Measurements from ENCODE around the gene WNK2.

The WNK2 gene

DNA sequence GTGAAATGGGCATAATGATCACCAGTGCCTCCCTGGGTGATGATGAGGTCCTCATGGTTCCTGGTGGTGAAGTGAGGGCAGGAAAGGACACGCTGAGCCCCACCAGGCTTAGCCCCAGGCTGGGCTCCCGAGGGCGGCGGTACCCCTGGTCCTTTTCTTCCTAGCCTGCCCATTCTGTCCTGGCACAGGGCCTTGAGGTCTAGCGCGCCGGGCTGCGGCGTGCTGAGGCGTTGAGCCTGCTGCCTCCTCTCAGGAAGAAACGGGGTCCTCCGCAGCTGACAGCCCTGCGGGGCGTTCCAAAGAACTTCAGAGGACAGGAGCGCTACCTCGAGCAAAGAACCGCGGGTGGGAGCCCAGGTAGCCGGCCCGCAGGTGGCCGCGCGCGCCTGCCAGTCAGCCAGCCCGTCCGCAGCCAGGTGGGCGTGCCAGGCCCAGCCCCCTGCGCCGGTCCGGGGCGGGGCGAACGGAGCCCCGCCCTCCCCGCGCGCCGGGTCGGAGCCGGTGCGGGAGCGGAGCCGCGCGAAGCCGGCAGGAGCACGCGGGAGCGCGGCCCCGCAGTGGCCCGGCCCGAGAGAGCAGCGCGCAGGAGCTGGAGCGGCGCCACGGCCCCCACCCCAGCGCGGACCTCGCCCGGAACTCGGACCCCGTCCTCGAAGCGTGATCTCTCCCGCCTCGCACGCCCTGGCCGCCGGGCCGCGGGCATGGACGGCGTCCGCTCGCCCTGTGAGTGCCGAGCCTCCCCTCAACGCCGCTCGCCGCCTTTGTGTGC is at the start of gene WNK2:
WNK2 (plus strand) TSS at position 477 of the 769 bp plus-strand sequence. CDS start 791 bp downstream, outside the sequence.
- peak in 1 of 3 donors; percentile 33 for DNase-seq (ENCODE audit: low read depth in 3 of 3, low spot score in 1 of 3)

DNA sequence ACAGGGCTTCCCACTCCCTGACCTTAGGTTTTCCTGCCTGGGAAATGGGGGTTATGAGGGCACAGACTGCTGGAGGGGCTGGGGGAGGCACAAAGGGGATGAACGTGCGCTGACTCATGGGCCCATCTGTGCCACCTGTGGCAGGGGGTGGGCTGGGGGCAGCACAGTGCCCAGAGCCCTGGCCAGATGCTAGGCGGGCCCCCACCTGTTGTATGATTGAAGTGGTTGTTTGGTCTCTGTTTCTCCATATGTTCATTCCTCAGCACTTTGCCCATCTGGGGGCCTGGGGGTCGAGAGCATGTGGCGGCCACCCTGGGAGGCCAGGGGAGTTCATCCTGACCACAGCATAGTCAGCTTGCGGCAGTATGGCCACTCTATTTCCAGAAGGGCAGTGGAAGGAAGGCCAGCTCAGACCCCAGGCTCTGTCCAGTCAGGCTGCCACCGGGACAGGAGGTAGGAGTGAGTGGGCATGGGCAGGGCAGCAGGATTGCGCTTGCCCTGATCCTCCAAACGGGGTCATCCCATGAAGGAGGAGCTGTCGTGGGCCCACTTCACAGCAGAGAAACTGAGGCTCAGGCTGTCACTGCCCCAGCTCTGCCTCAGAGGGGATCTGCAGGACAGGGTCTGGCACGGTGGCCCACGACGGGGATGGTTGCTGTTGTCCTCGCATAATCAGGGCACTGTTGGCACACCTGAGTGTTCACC is 49.0 kb upstream of the WNK2 start:
- DNase-seq (ENCODE audit: low read depth in 3 of 3, low spot score in 1 of 3), result no peak

DNA sequence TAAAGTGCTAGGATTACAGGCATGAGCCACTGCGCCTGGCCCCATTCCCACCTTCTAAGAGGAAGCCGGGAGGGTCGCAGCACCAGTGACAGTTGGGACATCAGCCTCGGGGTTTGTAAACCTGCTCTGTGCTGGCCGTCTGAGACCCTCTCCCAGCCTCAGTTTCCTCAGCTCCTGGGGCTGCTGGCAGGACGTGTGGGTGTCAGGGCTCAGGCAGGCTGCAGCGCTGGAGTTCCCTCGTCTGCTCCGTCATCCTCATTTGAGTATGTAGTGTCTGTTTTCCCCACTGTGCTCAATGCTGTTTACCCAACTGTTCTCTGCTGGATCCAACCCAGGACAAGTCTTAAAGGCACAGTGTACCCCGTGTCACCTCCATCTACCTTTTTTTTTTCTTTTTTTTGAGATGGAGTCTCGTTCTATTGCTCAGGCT is 47.9 kb upstream of the WNK2 start:
- no peak for DNase-seq (ENCODE audit: low read depth in 3 of 3, low spot score in 1 of 3)

DNA sequence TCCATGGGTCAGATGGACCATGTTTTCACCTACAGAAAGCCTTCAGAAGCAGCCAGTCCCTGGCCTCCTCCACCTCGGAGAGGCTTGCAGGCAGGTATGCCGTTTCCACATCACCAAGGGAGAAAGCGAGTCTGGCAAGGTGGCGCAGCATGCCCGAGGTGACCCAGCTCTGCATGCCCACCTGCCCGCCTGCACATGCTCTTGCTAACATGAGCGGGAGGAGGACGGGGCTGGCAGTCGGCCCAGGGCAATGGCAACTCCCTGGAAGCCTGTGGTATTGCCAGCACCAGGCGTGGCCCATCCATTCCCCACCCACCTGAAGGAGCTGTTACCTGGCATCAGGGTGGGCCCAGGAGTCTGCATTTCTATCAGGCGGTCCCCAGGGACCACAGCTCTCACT is 46.6 kb upstream of the WNK2 start:
- DNase-seq (ENCODE audit: low read depth in 3 of 3, low spot score in 1 of 3), result no peak

DNA sequence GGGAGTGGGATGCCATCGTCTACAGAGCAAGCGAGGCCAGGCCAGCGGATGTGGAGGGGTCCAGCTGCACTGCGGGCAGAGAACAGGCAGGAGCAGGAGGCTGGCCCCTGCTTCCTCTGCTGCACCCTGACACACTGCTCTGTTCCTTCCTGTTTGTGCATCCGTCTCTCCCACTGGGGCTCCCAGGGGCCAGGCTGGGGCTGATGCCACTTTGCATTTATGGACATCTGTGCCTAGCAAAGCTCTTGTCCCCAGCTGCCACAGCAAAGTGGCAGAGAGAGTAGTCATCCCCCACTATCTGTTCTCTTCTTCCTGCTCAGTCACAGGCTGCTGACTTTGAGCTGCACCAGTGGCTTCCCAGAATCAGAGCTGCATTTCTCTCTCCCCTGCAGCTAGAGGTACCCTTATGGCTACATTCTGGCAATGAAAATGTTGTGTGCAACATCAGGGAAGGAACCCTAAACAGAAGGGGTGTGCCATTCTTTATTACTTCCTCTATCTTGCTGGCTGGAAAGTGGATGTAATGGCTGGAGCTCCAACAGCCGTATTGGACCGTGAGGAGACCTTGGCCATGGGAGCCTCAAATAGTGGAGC is 45.7 kb upstream of the WNK2 start:
- DNase-seq (ENCODE audit: low read depth in 3 of 3, low spot score in 1 of 3), result no peak

DNA sequence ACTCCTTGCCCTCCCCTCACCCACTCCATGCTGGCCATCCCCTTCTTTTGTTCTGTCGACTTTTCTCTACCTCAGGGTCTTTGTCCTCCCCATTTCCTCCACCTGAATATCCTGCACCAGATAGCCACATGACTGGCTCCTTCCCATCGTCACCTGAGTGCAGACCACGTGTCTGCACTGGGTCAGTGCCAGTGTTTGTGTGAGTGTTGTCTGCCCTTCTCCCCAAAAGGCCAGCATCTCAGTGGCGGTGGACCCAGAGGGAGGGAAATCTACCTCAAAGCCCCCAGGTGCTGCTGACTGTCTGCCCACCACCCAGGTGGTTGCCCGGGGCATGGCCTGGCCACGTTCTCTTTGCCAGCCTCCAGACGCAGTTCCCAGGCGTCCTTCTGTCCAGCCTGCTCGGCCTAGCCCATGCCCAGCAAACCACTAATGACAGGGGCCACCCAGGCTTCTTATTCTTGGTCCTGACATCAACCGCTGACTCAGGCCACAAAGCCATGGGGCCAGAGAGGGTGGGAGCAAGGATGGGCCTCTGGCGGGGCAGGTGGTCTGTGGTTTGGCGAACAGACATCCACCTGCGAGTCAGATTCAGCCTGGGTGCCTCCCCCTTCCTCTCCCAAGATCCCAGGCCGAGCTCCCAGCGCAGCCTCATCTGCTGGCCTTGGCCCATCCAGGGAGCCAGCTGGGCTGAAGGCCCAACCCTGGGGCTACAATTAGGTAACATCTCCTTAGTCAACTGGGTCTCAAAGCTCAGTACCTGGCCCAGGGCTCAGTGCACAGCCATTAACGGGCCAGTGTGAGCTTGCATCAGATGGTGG is 44.4 kb upstream of the WNK2 start:
- no peak for DNase-seq (ENCODE audit: low read depth in 3 of 3, low spot score in 1 of 3)

DNA sequence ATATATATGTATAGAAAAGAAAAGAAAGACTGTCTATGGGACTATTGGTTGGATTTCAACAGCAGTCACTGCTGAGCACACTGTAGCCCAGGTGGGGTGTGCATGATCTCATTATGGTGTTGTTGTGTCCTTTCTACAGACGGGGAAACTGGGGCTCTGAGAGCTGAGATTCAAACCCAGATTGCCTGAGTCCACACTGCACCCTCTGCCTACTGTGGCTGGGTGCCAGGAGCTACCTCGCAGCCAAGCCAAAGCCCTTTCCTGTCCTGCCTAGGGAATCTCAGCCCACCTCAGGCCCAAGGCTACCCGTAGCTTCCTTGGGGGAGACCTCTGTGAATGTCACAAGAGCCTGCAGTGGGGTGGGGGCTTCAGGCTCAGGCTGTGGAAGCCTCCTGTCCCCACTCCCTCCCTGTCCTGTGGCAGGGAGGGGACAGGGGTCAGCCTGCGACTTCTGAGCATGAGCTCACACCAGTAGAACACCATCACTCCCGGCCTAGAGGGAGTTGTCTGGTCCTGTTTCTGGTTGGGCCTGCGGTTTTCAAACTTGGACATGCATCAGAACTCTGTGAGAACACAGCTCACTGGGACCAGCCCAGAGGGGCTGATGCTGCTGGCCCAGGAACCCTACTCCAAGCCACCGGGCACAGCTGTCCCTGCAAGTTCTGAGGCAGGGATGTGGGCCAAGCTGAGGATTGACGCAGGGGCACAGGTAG is 42.0 kb upstream of the WNK2 start:
- no peak for DNase-seq (ENCODE audit: low read depth in 3 of 3, low spot score in 1 of 3)

DNA sequence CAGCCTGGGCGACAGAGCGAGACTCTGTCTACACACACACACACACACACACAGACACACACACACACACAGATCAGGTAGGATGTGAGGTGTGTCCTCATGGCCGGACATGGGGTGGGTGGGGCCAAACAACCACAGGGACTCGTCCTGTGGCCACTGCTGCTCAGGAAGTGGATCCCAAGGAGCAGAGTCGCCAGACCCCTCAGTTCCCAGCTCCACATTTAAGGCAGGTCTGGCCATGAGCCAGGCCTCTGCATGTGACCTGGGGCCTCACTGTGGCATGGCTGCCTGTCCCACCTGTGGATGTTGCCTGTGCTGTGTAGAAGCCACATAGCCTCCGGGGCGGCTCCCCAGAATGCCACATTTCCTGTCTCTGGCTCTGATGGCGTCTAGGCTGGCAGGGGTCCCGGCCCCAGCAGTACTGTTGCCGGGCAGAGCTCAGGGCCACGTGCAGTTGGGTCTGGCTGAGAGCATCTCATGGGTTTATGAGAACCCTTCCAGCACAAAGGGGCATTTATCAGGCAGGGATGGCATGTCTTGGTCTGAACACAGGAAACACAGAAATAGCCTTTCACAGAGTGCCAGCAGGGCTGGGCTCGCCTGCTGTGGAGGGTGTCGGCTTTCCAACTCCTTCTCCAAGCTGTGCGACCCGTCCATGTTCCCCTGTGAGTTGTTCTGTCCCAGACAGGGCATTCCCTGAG is 40.0 kb upstream of the WNK2 start:
- DNase-seq (ENCODE audit: low read depth in 3 of 3, low spot score in 1 of 3), result peak in 2 of 3 donors; percentile 24 to 42

DNA sequence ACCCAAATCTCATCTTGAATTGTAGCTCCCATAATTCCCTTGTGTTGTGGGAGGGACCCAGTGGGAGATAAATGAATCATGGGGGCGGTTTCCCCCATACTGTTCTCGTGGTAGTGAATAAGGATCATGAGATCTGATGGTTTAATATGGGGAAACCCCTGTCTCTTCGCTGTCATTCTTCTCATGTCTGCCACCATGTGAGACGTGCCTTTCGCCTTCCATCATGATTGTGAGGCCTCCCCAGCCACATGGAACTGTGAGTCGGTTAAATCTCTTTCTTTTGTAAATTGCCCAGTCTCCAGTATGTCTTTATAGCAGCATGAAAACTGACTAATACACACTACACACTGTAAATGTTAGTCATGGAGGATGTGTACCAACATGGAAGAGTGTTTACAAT is 37.2 kb upstream of the WNK2 start:
- DNase-seq (ENCODE audit: low read depth in 3 of 3, low spot score in 1 of 3), result peak in 1 of 3 donors; percentile 26

DNA sequence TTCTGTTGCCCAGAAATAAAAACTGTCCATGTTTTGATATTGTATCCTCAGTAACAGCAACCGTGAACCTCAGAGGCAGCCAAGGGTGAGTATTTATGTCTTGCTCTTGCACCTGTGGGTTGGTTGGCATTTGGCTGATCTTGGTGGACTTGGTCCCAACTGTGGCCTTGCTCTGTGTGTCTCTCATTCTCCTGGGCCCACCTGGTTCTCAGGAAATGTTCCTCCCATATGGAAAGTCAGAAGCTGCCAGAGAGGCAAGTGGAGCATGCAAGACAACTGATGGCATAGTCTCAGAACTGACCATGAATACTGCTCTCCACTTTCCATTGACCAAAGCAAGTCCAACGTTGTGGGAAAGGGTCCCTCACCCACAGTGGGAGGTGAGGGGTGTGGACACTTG is 36.3 kb upstream of the WNK2 start:
- DNase-seq (ENCODE audit: low read depth in 3 of 3, low spot score in 1 of 3), result no peak

DNA sequence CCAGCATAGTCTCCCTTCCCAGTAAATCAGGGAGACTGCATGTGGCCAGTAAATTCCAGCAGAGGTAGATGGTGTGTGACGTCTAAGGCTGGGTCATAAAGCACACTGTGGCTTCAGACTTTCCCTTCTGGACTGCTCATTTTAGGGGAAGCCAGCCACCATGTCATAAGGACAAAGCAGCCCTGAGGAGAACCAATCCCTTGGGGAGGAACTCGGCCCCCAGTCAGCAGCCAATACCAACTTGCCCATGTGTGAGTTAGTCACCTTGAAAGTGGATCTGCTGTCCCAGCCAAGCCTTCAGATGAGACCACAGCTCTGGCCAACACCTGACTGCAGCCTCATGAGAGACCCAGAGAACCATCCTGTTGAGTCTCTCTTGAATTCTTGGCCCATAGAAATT is 35.2 kb upstream of the WNK2 start:
- no peak for DNase-seq (ENCODE audit: low read depth in 3 of 3, low spot score in 1 of 3)

DNA sequence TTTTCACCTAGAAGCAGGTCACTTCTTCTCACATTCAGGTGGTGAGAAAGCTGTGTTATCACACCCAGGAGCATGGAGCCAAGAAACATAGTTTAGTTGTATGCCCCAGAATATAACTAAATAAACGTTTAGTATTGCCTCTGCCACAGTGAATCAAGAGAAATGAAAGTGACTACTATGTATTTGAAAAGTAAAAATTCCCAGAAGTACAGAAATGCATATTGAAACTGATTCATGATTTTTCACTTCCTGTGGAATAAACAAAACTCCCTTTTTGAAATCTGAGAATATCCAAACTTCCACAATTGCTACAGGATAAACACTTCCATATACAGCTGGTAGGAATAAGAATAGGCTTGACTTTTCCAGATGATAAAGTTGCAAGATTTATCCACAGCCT is 34.6 kb upstream of the WNK2 start:
- DNase-seq (ENCODE audit: low read depth in 3 of 3, low spot score in 1 of 3), result no peak

DNA sequence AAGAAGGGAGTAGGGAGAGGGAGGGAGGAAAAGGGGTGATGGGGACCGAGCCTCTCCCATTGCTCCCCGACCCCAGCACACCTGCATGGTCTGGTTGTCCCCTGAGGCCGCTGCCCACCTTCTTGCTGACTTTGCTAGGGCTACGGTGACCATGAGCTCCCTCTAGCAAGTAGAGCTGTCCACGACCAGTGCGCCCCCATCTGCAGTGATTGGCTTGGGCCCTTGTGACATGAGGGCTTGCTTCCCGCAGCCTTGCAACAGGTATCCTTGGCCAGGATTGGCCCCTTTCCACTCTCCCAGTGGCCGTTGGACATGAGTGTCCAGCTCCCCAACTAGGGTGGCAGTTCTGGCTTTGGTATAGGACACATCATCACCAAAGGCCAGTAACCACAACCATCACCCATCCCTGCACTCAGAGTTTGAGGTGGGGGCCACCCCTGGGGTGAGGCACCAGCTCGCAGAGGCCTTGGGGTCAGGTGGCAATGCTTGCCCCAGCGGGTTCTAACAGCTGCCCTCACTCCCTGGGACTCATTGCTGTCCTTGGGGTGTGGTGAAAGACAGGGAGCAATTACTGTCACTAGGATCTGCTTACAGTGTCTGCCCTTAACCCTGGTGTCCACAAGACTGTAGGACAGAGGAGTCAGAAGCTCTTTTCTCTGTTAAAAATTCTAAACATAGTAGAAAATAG is 32.7 kb upstream of the WNK2 start:
- DNase-seq (ENCODE audit: low read depth in 3 of 3, low spot score in 1 of 3), result no peak

DNA sequence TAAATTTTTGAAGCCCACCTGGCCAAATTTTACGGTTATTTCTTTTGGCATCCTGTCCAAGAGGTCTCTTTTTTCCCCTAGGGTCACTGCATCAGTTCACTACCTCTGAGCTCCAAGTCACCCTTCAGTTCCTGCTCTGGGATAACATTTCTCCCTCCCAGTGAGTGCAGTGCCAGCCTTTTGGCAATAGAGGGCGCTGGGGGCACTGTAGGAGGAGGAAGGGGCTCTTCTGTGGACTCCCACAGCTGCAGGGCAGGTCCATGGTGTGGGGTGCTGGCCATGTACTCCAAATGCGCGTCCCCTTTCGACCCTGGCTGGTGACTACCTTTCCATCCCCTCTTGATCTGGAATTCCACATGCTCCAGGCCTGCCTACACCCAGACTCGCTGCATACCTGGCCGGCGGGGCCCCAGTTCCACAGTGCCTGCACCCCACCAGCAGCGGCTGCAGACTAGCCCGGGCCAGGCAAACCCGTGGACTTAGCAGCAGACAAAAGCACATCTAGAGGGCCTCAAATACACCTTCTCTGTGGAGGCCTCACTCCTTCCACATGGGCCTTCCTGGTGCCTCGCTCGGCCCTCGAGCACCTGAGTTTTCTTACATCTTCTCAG is 29.5 kb upstream of the WNK2 start:
- DNase-seq (ENCODE audit: low read depth in 3 of 3, low spot score in 1 of 3), result no peak

DNA sequence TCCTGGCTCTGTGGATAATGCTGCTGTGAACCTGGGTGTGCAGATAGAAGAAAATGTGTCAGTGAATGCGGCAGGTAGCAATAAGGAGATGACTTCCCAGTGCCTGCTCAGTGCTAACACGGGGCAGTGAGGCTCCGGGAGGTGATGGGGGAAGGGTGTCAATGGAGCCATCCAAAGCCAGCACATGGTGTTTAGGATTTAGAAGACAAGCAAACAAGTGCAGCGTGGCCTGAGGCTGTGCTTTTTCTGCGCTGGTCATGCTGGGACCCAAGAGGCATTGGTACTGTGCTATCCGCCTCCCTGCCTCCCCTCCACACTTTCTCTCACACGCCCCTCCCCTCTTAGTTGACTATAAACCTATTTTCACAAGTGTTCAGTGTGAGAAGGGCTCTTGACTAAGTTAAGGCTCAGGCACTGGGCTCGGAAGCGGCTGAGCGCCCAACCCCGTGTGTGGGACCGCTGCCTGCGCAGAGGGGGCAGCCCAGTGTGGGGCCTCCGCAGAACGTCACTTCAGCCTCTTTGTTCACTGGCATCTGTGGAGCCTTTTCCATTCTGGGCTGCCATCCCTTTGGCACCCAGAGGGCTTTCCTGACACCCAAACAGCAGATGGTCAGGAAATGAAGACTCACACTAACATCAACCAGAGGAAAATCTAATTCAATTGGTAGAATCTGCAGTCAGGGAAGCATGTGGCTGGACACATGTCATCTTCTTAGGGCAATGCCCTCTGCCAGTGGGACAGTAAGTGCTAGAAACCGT is 28.0 kb upstream of the WNK2 start:
- no peak for DNase-seq (ENCODE audit: low read depth in 3 of 3, low spot score in 1 of 3)

DNA sequence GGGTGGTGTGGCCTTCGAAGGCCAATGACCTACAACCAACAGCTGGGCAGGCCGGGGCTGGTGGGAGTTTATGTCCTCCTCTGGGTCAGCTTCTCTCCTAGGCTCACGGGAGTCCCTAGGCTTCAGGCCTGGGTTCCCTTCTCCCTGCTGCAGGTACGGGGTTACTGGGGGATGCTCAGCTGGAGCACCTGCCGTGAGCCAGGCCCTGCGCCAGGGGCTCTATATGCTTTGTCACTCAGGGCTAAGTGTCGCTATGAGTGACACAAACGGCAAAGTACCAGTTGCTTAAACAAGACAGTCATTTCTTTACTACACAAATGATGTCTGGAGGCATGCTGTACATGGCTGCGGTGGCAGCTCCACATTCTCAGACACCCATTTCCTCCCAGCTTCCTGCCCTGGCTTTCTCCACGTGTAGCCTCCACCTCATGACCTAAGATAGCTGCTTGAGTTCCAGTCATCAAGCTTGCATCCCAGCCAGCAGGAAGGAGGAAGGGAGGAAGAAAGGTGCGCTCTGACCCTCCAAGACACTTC is 27.4 kb upstream of the WNK2 start:
- DNase-seq (ENCODE audit: low read depth in 3 of 3, low spot score in 1 of 3), result no peak

DNA sequence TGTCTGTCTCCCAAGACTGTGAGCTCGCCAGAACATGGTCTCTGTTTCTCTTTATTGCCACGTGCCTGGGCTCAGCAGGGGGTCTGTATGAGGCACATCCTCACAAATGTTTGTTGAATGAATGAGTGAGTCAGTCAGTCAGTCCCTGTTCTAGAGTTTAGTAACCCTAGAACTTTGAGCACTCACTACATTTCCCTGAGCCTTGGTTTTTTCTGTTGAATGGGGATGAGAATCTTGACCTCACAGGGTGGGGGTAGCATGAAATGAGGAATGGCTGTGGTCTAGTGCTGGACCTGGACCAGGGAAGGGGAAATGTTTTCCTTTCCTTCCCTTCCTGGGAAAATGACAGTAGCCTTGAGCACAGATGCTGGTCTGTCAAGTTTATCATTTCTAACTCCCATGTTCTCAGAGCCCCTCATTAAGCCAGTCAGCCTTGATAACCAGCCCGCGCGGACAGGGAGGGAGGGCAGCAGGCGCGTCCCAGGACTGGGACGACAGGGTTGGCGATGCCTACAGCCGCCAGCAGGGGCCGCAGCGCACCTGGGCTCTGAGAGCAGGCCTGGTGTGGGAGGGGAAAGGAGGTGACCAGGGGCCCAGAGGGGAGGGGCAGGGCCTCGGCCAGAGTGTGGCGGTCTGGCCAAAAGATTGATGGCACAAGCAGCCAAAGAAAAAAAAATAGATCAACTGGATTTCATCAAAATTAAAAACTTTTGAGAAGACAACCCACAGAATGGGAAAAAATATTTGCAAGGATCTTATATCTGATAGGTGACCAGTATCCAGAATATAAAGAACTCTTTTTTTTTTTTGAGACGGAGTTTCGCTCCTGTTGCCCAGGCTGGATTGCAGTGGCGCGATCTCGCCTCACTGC is 24.1 kb upstream of the WNK2 start:
- DNase-seq (ENCODE audit: low read depth in 3 of 3, low spot score in 1 of 3), result peak; percentile 21 to 63 (median 35)

All from stimulated activated CD4-positive, alpha-beta T cell treated with anti-CD3 and anti-CD28 coated beads, TNF-alpha, amount 100 ng/mL, for 1 hour (primary cell).